NCI-H774 (cell line): Measurements from ENCODE around the gene SMURF2.
"Not testable (repeated sequence)": the region's sequence is repeated elsewhere in the genome, so short reads cannot be mapped to it uniquely, and the experiment has no call there.

ENCODE experiments used
- DNase-seq: peaks from one replicate; lab custom pipeline; 2025; lab: John Stamatoyannopoulos, UW

SMURF2 gene

DNA sequence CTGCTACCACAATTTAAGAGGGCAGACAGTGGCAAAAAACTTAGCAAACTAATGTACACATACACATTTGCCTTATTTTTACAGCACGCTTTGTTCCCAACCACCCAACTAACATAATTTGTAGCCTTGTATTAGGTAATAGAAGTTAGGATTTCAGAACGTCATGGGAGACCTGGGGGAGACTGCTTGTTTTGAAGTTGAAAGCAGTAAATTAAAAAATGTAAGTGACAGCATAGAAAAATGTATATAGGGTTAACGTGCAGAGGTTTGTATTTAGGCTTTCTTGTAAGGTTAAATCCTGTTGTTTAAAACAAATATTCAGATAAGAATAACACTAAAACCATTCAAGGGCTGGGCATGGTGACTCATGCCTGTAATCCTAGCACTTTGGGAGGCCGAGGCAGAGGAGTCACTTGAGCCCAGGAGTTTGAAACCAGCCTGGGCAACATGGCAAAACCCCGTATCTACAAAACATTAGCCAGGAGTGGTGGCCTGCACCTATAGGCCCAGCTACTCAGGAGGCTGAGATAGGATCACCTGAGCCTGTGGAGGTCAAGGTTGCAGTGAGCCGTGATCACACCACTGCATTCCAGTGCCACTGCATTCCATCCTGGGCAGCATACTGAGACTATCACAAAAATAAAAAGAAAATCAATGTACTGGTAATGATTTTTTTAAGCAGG, 2.3 kb upstream of the SMURF2 start:
- DNase-seq = not testable (repeated sequence)

- not testable (repeated sequence) for DNase-seq
Observed at GRCh38 chr17:64663836-64664235, 1.7 kb upstream of the SMURF2 start.

DNA sequence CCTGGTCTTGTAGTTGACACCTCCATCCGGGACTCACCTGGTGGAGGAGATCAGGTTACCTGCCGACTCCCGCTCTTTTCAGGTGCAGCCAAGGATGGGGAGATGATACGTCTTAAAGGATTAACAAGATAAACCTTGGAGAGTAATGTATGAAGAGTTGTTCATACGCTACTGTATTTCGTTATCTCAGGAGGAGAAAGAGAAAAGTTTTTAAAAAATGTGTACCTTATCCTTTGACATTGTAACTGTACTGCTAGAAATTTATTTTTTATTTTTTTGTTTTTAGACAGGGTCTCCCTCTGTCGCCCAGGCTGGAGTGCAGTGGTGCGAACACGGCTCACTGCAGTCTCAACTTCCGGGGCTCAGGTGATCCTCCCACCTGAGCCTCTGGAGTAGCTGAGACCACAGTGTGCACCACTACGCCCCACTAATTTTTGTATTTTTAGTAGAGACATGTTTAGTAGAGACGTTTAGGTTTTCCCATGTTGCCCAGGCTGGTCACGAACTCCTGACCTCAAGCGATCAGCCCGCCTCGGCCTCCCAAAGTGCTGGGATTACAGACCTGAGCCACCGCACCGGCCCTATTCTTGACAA, 764 bp upstream of the SMURF2 start:
- DNase-seq = peak; percentile 45

DNA sequence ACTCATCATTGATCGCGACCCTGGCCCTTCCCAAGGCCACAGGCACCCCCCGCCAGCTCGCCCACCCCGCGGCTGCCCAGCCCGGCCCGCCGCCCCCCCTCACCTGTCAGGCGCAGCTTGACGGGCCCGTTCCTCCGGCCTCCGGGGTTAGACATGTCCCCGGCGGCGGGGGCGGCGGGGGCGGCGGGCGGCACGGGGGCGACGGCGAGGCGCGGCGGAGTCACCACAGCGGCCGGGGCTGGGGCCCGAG, 456 bp downstream of the SMURF2 start:
- DNase-seq = no peak

- not testable (repeated sequence) for DNase-seq
Observed at GRCh38 chr17:64660978-64661725, 955 bp downstream of the SMURF2 start.

DNA sequence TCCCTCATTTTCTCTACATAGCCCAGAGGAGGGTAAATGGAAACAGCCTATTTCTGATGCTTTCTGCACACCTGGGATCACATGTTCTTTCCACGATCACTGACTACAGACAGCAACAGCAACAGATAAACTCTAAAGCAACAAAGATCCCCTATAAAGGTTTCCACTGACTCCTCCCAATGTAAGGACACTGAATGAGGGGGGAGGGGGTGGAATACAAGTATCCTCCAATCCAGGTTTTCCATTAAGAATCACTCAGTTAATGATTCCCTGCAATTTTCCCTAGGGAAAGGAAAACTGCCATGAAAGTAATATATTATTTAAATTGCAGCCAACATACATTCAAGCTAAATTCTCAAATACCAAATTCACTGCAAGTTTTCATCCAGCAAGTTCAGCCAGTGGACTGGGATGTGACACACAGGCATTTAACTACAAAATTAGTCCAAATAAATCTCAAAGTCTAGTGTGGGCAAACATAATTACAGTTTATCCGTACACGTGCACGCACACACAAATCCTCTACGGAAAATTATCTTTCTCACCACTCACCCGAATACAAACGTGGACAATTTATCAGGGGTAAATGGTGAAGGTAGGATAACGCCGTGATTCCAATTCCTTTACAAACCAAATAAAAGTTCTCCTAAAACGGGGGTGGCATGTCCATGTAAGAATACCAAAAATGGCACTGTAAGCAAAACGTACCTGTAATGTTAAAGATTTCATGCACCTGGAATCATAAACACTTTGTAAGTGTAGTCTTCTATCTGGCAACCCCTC, 1.7 kb downstream of the SMURF2 start:
- not testable (repeated sequence) for DNase-seq

GRCh38 chr17:64658931-64659330, 3.2 kb downstream of the SMURF2 start:
- DNase-seq = no peak

GRCh38 chr17:64657610-64658125, 4.4 kb downstream of the SMURF2 start:
- no peak for DNase-seq

DNA sequence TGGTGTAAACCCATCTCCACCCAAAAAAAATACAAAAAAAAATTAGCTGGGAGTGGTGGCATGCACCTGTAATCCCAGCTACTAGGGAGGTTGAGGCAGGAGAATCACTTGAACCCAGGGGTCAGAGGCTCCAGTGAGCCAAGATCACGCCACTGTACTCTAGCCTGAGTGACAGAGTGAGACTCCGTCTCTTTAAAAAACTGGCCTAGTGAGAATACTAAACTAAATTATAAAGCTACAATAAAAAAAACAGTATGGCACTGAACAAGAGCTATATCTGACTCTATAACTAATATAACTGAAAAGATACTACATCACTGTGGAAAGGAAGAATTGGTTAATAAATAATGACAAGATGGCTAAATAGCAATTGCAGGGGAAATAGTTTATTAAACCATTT, 6.4 kb downstream of the SMURF2 start:
- DNase-seq = no peak

DNA sequence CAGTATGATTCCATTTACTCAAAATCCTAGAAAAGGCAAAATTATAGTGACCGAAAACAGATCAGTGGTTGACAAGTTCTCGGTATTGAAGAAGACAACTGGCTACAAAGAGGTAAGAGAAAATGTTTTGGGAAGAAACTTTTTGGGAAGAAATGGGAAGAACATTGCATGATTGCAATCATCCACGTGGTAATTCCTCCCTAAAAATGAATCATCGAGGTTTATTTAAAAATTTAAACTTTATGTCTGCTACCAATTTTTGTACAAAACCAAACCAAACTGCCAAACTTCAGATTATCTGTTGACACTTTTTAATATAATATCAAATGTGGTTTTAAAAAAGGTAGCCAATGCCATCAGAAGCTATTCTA, 8.1 kb downstream of the SMURF2 start:
- no peak for DNase-seq

DNA sequence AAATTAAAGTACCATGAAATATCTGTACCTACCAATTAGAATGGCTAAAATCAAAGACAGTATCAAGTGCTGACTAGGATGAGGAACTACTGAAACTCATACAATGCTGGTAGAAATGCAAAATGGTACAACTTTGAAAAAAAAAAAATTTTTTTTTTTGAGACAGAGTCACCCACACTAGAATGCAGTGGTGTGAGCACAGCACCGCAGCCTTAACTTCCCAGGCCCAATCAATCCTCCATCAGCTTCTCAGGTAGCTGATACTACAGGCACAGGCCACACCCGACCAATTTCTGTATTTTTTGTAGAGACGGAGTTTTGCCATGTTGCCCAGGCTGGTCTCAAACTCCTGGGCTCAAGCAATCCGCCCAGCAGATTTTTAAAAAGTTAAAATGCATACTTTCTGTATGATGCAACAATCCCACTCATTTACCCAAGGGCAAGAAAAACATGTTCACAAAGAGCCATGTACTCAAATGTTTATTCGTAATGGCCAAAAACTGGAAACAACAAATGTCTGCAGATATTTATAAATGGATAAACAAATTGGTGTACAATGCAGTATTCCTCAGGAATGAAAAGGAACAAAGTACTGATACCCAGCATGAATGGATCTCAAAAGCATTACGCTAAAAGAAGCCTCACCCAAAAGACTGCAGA, 8.7 kb downstream of the SMURF2 start:
- DNase-seq = no peak

GRCh38 chr17:64651889-64652288, 10.2 kb downstream of the SMURF2 start:
- DNase-seq = no peak

- no peak for DNase-seq
Observed at GRCh38 chr17:64648234-64648633, 13.9 kb downstream of the SMURF2 start.

DNA sequence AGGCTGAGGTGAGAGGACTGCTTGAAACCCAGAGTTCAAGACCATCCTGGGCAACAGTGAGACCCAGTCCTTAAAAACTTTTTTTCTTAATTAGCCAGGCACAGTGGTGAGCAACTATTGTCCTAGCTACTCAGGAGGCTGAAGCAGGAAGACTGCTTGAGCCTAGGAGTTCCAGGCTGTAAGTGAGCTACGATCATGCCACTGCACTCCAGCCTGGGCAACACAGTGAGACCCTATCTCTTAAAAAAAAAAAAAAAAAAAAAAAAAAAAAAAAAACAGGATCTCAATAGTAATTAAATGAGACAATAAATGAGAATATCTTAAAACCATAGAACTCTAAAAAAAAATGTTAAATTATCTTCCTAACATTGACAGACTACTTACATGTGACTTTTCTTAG, 14.3 kb downstream of the SMURF2 start:
- no peak for DNase-seq

DNA sequence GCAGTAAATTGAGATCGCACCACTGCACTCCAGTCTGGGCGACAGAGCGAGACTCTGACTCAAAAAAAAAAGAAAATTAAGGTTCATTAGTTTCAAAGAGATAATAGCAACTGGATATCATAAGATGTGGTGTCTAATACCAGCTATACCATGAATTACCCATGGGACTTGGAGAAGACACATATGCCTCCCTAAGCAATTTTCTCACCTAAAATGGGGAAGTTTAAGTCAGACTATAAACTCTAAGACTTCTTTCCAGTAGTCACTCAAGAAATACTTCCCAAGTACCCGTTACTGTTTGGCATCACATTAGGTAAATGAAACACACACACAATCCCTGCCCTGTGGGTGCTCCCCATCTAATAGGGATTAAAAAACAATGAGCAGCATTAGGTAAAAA, 22.6 kb downstream of the SMURF2 start:
- no peak for DNase-seq

GRCh38 chr17:64638552-64639203, 23.4 kb downstream of the SMURF2 start:
- no peak for DNase-seq

DNA sequence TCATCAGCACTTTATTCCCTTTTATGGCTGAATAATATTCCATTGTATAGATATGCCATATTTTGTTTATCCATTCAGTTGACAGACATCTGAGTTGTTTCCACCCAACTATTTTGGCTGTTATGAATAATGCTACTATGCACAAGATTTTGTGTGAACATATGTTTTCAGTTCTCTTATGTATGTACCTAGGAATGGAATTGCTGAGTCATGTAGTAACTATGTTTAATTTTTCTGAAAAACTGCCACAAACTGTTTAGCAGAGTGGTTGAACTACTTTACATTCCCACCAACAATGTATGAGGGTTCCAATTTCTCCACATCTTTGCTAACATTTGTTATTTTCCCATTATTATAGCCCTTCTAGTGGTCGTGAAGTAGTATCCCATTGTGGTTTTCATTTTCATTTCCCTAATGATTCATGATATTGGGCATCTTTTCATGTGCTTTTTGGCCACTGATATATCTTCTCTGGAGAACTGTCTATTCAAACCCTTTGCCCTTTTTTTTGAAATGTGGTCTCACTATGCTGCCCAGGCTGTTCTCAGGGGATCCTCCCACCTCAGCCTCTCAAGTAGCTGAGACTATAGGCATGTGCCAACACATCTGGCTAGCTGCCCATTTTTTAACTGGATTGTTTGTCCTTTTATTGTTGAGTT, 26.3 kb downstream of the SMURF2 start:
- no peak for DNase-seq

DNA sequence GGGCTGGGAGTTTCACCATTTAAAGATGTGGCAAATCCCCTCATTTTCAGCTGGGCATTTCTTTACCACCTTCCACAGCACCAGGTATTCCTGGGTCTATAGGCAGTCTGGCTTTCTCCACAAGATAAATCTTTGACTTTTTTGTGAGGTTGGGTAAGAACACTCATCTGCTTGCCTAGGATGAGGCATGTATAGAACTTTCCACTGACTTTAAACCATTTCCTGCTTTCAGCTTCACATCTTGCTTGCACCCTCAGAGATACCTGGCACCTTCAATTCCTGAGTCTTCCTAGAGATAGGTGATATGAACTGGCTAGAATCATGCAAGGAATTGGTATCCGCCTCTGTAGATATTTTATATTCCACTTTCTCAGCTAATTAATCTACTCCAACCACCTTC, 27.9 kb downstream of the SMURF2 start:
- DNase-seq = no peak

GRCh38 chr17:64632606-64633005, 29.5 kb downstream of the SMURF2 start:
- no peak for DNase-seq

DNA sequence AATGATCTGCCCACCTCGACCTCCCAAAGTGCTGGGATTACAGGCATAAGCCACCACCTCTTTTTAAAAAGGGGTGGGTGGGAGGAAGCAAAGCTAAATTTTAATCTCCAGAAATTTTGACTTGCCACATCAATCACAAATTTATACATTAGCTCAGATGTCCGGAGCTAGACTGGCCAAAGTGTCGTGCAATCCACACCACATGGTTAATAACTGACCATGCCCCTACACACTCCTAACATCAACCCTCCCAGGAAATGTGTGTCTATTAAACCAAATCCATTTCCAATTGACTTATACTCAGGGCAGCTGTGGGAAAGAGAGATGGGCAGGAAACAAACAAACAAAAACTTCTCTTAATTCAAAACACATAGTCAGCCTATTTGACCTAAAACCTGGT, 29.9 kb downstream of the SMURF2 start:
- no peak for DNase-seq
